IMR-90 (cell line): ENCODE data around the gene FBXW8. TPM values are rescaled to one million over a fixed set of nuclear protein-coding genes. Genes with fewer than 3 reads are reported as not detected.

Source experiments
- ATAC-seq: fragments of 200-7000 bp; cut with Tn5 transposase; 2 replicates; pipeline ENCODE4 v1.9.1; 2020; ENCODE audit warnings: low read depth, mild to moderate bottlenecking, moderate library complexity
- BruUV-seq: library from RNA; stranded (reverse); fragments of 400-500 nt; replicated peaks from 2 replicates; lab custom pipeline; 2021; lab: Mats Ljungman, UMichigan
- CTCF ChIA-PET: fragments of 300-600 bp; formaldehyde crosslinking; extraction: SDS; loops from one replicate; lab custom pipeline; 2021; ENCODE audit warnings: antibody characterized with exemption; lab: Yijun Ruan, JAX
- POLR2A ChIA-PET: fragments of 300-600 bp; sonication (Branson Sonifier 250); formaldehyde crosslinking; loops from one replicate; lab custom pipeline; 2022; ENCODE audit warnings: antibody characterized with exemption; ENCODE audit not compliant: unreplicated experiment; lab: Charles Lee
- DNase-seq: peaks from one replicate; pipeline ENCODE4 v3.0.0; 2013
- H2AFZ ChIP-seq: replicated peaks from 2 replicates; pipeline ENCODE3; 2013; ENCODE audit warnings: low read length, mild to moderate bottlenecking; ENCODE audit not compliant: poor library complexity
- H2AK5ac ChIP-seq: 2 replicates; pipeline ENCODE4 v1.6.1; 2013; ENCODE audit warnings: low read depth, low read length, inconsistent platforms
- H2AK9ac ChIP-seq: replicated peaks from 2 replicates; pipeline ENCODE3; 2013; ENCODE audit warnings: mild to moderate bottlenecking, low read depth, low read length, moderate library complexity; ENCODE audit not compliant: poor library complexity
- H2BK120ac ChIP-seq: 2 replicates; pipeline ENCODE4 v1.6.1; 2013; ENCODE audit warnings: low read depth, low read length, inconsistent platforms
- H2BK15ac ChIP-seq: 3 replicates; pipeline ENCODE4 v1.6.1; 2013; ENCODE audit warnings: low read depth, low read length, inconsistent platforms
- H2BK20ac ChIP-seq: 2 replicates; pipeline ENCODE4 v1.6.1; 2013; ENCODE audit warnings: low read depth, mild to moderate bottlenecking, inconsistent platforms, low read length, moderate library complexity
- H2BK5ac ChIP-seq: 2 replicates; pipeline ENCODE4 v1.6.1; 2013; ENCODE audit warnings: mild to moderate bottlenecking, low read depth, low read length, inconsistent platforms; ENCODE audit not compliant: poor library complexity, severe bottlenecking
- H3K14ac ChIP-seq: replicated peaks from 2 replicates; pipeline ENCODE4 v1.6.1; 2013; ENCODE audit warnings: low read depth, low read length, inconsistent platforms
- H3K18ac ChIP-seq: 2 replicates; pipeline ENCODE4 v1.6.1; 2013; ENCODE audit warnings: low read depth, low read length, control low read depth
- H3K23ac ChIP-seq: 2 replicates; pipeline ENCODE4 v1.6.1; 2013; ENCODE audit warnings: low read depth, low read length, inconsistent platforms
- H3K27ac ChIP-seq: 2 replicates; pipeline ENCODE4 v1.5.1; 2013; ENCODE audit warnings: mild to moderate bottlenecking, control low read depth, low read length; ENCODE audit not compliant: insufficient read depth
- H3K27me3 ChIP-seq: 2 replicates; pipeline ENCODE4 v1.6.1; 2013; ENCODE audit warnings: low read length; ENCODE audit not compliant: control insufficient read depth, insufficient read depth
- H3K36me3 ChIP-seq: 2 replicates; pipeline ENCODE4 v1.6.1; 2013; ENCODE audit warnings: low read length, mixed read lengths; ENCODE audit not compliant: control insufficient read depth, insufficient read depth
- H3K4ac ChIP-seq: 2 replicates; pipeline ENCODE4 v1.6.1; 2013; ENCODE audit warnings: low read depth, low read length, inconsistent platforms
- H3K4me1 ChIP-seq: 2 replicates; pipeline ENCODE4 v1.6.1; 2013; ENCODE audit warnings: low read length, mixed read lengths; ENCODE audit not compliant: control insufficient read depth, insufficient read depth
- H3K4me2 ChIP-seq: 2 replicates; pipeline ENCODE4 v1.6.1; 2013; ENCODE audit warnings: low read depth, mild to moderate bottlenecking, control low read depth, low read length, moderate library complexity
- H3K4me3 ChIP-seq: 2 replicates; pipeline ENCODE4 v1.5.1; 2013; ENCODE audit warnings: low read depth, mild to moderate bottlenecking, control low read depth, low read length, moderate library complexity; ENCODE audit not compliant: insufficient read depth
- H3K56ac ChIP-seq: 2 replicates; pipeline ENCODE4 v1.6.1; 2013; ENCODE audit warnings: low read length, inconsistent platforms; ENCODE audit not compliant: insufficient read depth; ENCODE audit errors: extremely low read depth
- H3K79me1 ChIP-seq, 2 experiments: 2 replicates each; pipeline ENCODE4 v1.6.1; 2013; ENCODE audit warnings: low read length in 2 of 2, inconsistent platforms in 1 of 2, low read depth in 1 of 2
- H3K9ac ChIP-seq: 2 replicates; pipeline ENCODE4 v1.6.1; 2013; ENCODE audit warnings: low read depth, low read length, control low read depth
- H3K9me1 ChIP-seq: 2 replicates; pipeline ENCODE4 v1.6.1; 2013; ENCODE audit warnings: low read length, inconsistent platforms; ENCODE audit not compliant: insufficient read depth
- H3K9me3 ChIP-seq: 2 replicates; pipeline ENCODE4 v1.6.1; 2013; ENCODE audit warnings: low read length; ENCODE audit not compliant: control insufficient read depth, insufficient read depth
- H4K20me1 ChIP-seq: 2 replicates; pipeline ENCODE4 v1.6.1; 2013; ENCODE audit warnings: low read length, inconsistent platforms; ENCODE audit not compliant: insufficient read depth
- H4K5ac ChIP-seq: 2 replicates; pipeline ENCODE4 v1.6.1; 2013; ENCODE audit warnings: mild to moderate bottlenecking, low read depth, low read length, control low read depth
- H4K8ac ChIP-seq, 2 experiments: 2 replicates each; pipeline ENCODE4 v1.6.1; 2013; ENCODE audit warnings: low read depth in 2 of 2, low read length in 2 of 2, control low read depth in 1 of 2, inconsistent platforms in 1 of 2
- H4K91ac ChIP-seq: 2 replicates; pipeline ENCODE4 v1.6.1; 2013; ENCODE audit warnings: low read depth, low read length, inconsistent platforms; ENCODE audit not compliant: insufficient read depth
- BHLHE40 ChIP-seq: fragments of 150-350 bp; IDR thresholded peaks from 2 replicates; pipeline ENCODE4 v1.6.1; 2016; ENCODE audit warnings: mild to moderate bottlenecking, low read depth, low read length
- CEBPB ChIP-seq: IDR thresholded peaks from 2 replicates; pipeline ENCODE4 v1.6.1; 2012; ENCODE audit warnings: low read depth, low read length, improper control_type of control experiment
- CHD1 ChIP-seq: IDR thresholded peaks from 2 replicates; pipeline ENCODE4 v1.6.1; 2012; ENCODE audit warnings: low read depth, low read length, improper control_type of control experiment
- FOS ChIP-seq: fragments of 150-350 bp; IDR thresholded peaks from 2 replicates; pipeline ENCODE4 v1.6.1; 2016; ENCODE audit warnings: low read depth, low read length
- MAFK ChIP-seq: IDR thresholded peaks from 2 replicates; pipeline ENCODE4 v1.6.1; 2012; ENCODE audit warnings: low read depth, low read length, improper control_type of control experiment
- MAZ ChIP-seq: IDR thresholded peaks from 2 replicates; pipeline ENCODE4 v1.6.1; 2012; ENCODE audit warnings: low read depth, mild to moderate bottlenecking, low read length, improper control_type of control experiment, moderate library complexity, borderline replicate concordance
- MXI1 ChIP-seq: IDR thresholded peaks from 2 replicates; pipeline ENCODE4 v1.6.1; 2012; ENCODE audit warnings: low read depth, mild to moderate bottlenecking, low read length, moderate library complexity, borderline replicate concordance
- WGBS, 2 experiments: methylation state at CpG; one replicate each; pipeline versions ENCODE4 v1.1.5 to v1.1.7; 2013; ENCODE audit warnings: missing lambda C conversion rate in 2 of 2; ENCODE audit not compliant: insufficient read length in 1 of 2; ENCODE audit errors: extremely low coverage in 2 of 2; 5-methylcytosine and 5-hydroxymethylcytosine counted together
- dilution Hi-C: fragments of 300-500 bp; cut with HindIII; formaldehyde crosslinking; loops from one replicate; pipeline ENCODE4 v1.14.3; 2018; ENCODE audit warnings: low sequenced_read_pairs; ENCODE audit not compliant: unreplicated experiment
- in situ Hi-C: fragments of 300-500 bp; cut with MboI; formaldehyde crosslinking; loops from 3 replicates; pipeline ENCODE4 v1.14.3; 2019; ENCODE audit warnings: low sequenced_read_pairs, inconsistent platforms, mixed read lengths
- intact Hi-C: fragments of 100-400 bp; cut with micrococcal nuclease; formaldehyde crosslinking; loops from 2 replicates; pipeline ENCODE4 v1.10.0; 2022
- polyA plus RNA-seq, 3 experiments: library from polyadenylated mRNA; depleted of rRNA; stranded (reverse); fragments of >200 nt; gene quantifications; 2 replicates each; pipeline ENCODE4 v1.2.3, GENCODE V29; 2012; ENCODE audit warnings: low replicate concordance in 1 of 3
- total RNA-seq: library from RNA; depleted of rRNA; stranded (reverse); fragments of >200 nt; gene quantifications from 2 replicates; pipeline ENCODE4 v1.2.3, GENCODE V29; 2012
- TF ChIP-seq, protein P1 (sequence below): conservative IDR thresholded peaks from 2 replicates; pipeline ENCODE4 v1.5.1; 2012; ENCODE audit warnings: mild to moderate bottlenecking, low read depth, low read length, improper control_type of control experiment
- TF ChIP-seq, protein P2 (sequence below): fragments of 150-350 bp; IDR thresholded peaks from 2 replicates; pipeline ENCODE4 v1.6.1; 2017; ENCODE audit warnings: mild to moderate bottlenecking, antibody characterized with exemption, low read length, low read depth

Gene FBXW8
- total and polyA plus RNA-seq, 2 of the 4 experiments (the other 2 are of a cell fraction) = 20.3 to 25.8 TPM

DNA sequence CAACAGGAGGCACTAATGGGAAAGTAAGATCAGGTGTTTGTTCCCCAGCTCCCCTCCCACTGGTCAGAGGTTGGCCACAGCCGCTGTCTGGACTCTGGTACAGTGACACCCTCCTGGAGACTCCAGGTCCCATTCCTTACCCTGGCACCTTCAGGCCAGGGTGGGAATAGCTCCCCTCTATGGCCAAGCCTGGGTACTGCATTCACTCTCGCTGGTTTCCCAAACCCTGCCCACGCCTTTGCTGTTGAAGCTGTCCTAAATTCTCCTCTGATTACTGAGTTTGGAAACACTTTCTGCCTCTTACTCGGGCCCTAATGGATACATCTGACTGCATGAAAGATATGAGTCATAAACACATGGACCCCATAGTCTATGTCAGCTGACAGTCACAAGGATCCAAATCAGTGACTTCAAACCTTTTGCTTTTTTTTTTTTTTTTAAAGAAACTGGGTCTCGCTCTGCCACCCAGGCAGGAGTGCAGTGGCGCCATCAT, 47.4 kb upstream of the FBXW8 start (continued):
- TF ChIP-seq, protein P1, sequence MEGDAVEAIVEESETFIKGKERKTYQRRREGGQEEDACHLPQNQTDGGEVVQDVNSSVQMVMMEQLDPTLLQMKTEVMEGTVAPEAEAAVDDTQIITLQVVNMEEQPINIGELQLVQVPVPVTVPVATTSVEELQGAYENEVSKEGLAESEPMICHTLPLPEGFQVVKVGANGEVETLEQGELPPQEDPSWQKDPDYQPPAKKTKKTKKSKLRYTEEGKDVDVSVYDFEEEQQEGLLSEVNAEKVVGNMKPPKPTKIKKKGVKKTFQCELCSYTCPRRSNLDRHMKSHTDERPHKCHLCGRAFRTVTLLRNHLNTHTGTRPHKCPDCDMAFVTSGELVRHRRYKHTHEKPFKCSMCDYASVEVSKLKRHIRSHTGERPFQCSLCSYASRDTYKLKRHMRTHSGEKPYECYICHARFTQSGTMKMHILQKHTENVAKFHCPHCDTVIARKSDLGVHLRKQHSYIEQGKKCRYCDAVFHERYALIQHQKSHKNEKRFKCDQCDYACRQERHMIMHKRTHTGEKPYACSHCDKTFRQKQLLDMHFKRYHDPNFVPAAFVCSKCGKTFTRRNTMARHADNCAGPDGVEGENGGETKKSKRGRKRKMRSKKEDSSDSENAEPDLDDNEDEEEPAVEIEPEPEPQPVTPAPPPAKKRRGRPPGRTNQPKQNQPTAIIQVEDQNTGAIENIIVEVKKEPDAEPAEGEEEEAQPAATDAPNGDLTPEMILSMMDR = peak; percentile 42

DNA sequence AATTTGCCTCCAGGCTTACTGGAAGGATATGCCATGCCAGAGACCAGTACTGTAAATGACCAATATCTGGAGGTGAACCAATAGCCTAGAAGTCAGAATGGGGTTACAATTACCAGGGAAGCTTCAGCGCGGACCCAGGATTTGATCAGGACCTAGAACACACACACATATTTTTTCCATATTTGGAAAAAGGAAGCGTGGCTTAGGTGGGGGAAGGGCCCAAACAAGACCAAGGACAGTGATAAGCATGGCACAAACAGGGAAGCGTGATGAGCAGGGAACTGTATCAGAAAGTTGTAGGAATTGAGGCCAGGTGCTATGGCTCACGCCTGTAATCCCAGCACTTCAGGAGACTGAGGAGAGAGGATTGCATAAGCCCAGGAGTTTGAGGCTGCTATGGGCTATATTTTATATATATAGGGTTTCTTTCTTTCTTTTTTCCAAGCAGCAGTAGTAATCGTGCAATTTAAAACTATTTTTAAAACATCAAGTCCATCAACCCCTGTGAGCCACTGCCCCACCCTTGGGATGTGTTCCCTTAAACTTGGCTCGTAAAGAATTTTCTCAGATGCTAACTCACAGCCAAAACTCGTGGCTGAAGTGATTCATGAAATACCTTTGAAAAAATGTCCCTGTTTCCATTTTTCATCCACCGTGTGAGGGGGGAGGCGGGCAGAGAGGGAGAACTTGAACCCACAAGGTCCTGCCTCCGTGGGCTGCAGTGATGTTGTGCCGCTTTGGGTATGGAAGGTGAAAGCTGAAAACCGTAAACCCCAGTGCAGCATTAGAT, 46.2 kb upstream of the FBXW8 start:
- CTCF ChIA-PET = no interaction called here
- WGBS, 2 experiments = 20% methylated on average over 1 of the region's 13 CpGs; no CpG with 5 or more reads in 1 of the 2 experiments
- peak overlapping the region; percentile 38 for H2AFZ ChIP-seq

More for the DNA sequence above, 46.2 kb upstream of the FBXW8 start:
- in situ Hi-C loops (no loop called here), intact Hi-C loops (no loop called here), dilution Hi-C loops (no loop called here)
- Histone ChIP-seq H3K27ac (peak overlapping the region; percentile 67), H3K79me1 (no peaks in the 10 kb centered on the region), H3K27me3 (0 out of 2 replicates have a peak, but pooled peaks cover 2% of the 10 kb centered on the region), H3K23ac (peak overlapping the region; percentile 51), H3K4ac (peak overlapping the region; percentile 87), H3K36me3 (no peaks in the 10 kb centered on the region), H4K91ac (peak overlapping the region; percentile 79), H2BK5ac (peak overlapping the region; percentile 22), H3K4me2 (no peak overlapping the region; the same call in 1 of the 2 replicates), H4K20me1 (no peaks in the 10 kb centered on the region), H3K9me3 (no peaks in the 10 kb centered on the region), H4K5ac (peak overlapping the region; percentile 62), H3K56ac (peak overlapping the region; percentile 31; the same call in 1 of the 2 replicates), H2AK5ac (peak overlapping the region; percentile 60), H2AK9ac (peak overlapping the region; percentile 51), H2BK15ac (peak overlapping the region; percentile 57; the same call in 2 of the 3 replicates), H3K4me1 (peaks cover 5% of the 10 kb centered on the region), H4K8ac (peak overlapping the region; percentile 54 to 63; a peak in 3 of 4 replicates), H3K9ac (0 out of 2 replicates have a peak overlapping the region, but pooled peaks have one; percentile 20), H3K4me3 (no peak overlapping the region), H2BK120ac (peak overlapping the region; percentile 94), H3K18ac (peak overlapping the region; percentile 61), H3K9me1 (peaks cover 14% of the 10 kb centered on the region), H3K14ac (peak overlapping the region; percentile 70), H2BK20ac (peak overlapping the region; percentile 96)
- peak; percentile 71 for ATAC-seq
- DNase-seq = peak; percentile 87
- POLR2A ChIA-PET = no interaction called here
- no TSS peak for BruUV-seq
- TF ChIP-seq CHD1 (no peak), FOS (no peak), CEBPB (0 out of 2 replicates have a peak, but pooled peaks have one; percentile 21), MAFK (0 out of 2 replicates have a peak, but pooled peaks have one; percentile 1), BHLHE40 (no peak), MXI1 (no peak), MAZ (0 out of 2 replicates have a peak, but pooled peaks have one; percentile 32)
- TF ChIP-seq, protein P2, sequence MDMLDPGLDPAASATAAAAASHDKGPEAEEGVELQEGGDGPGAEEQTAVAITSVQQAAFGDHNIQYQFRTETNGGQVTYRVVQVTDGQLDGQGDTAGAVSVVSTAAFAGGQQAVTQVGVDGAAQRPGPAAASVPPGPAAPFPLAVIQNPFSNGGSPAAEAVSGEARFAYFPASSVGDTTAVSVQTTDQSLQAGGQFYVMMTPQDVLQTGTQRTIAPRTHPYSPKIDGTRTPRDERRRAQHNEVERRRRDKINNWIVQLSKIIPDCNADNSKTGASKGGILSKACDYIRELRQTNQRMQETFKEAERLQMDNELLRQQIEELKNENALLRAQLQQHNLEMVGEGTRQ = no peak
